K562 (cell line): Measurements from ENCODE around the gene SORCS2. TPM values are rescaled to one million over a fixed set of nuclear protein-coding genes. Genes with fewer than 3 reads are reported as not detected.

Experiments used
- ATAC-seq: fragments of 200-7000 bp; cut with Tn5 transposase; 3 replicates; pipeline ENCODE4 v1.9.1; 2020; ENCODE audit warnings: moderate library complexity
- BruUV-seq: library from RNA; stranded (reverse); fragments of 400-500 nt; replicated peaks from 2 replicates; lab custom pipeline; 2021; lab: Mats Ljungman, UMichigan
- CTCF ChIA-PET: fragments of 300-600 bp; formaldehyde crosslinking; extraction: SDS; loops from one replicate; lab custom pipeline; 2021; ENCODE audit warnings: low intra/inter-chr PET ratio; lab: Yijun Ruan, JAX
- POLR2A ChIA-PET: fragments of 300-600, 350-650 bp; sonication (Branson Sonifier 250); formaldehyde crosslinking; extraction: SDS; loops from one replicate; lab custom pipeline; 2021; ENCODE audit warnings: antibody characterized with exemption, inconsistent platforms; lab: Yijun Ruan, JAX
- DNase-seq, 4 experiments: peaks; one replicate each; pipeline versions ENCODE4 v3.0.0 to v3.0.0-alpha.2; 2011 to 2018; ENCODE audit warnings: low spot score in 3 of 4, mixed read lengths in 3 of 4; ENCODE audit errors: extremely low read depth in 1 of 4
- FAIRE-seq: peaks from 2 replicates; lab custom pipeline; 2011; peaks lifted over from hg19 to GRCh38; lab: Jason Lieb, UNC
- H2AFZ ChIP-seq: 2 replicates; pipeline ENCODE4 v1.6.0; 2011; ENCODE audit warnings: low read depth, low read length, control low read depth, inconsistent platforms
- H3K27ac ChIP-seq: fragments of 200-600 bp; 3 replicates; pipeline ENCODE4 v1.8.0; 2011; ENCODE audit warnings: low read depth, mild to moderate bottlenecking, control low read depth, inconsistent platforms, low read length, moderate library complexity, mixed read lengths; ENCODE audit errors: extremely low read depth
- H3K27me3 ChIP-seq, 2 experiments: fragments of 300-600 bp in 1 of 2; 2 replicates in 1 of 2; 3 replicates in 1 of 2; pipeline versions ENCODE4 v1.6.0 to v1.8.0; 2011; ENCODE audit warnings: inconsistent platforms in 2 of 2, low read length in 2 of 2, mild to moderate bottlenecking in 1 of 2, mixed read lengths in 1 of 2, moderate library complexity in 1 of 2; ENCODE audit not compliant: control insufficient read depth in 2 of 2, insufficient read depth in 2 of 2
- H3K36me3 ChIP-seq: fragments of 300-600 bp; 3 replicates; pipeline ENCODE4 v1.8.0; 2011; ENCODE audit warnings: mild to moderate bottlenecking, low read length, inconsistent platforms; ENCODE audit not compliant: control insufficient read depth, insufficient read depth
- H3K4me1 ChIP-seq, 2 experiments: fragments of 200-600 bp in 1 of 2; replicated peaks in 1 of 2; 2 replicates in 1 of 2; 3 replicates in 1 of 2; pipeline versions ENCODE4 v1.5.1 to v1.8.0; 2011; ENCODE audit warnings: inconsistent platforms in 2 of 2, low read length in 2 of 2, mild to moderate bottlenecking in 1 of 2, mixed read lengths in 1 of 2, moderate library complexity in 1 of 2; ENCODE audit not compliant: control insufficient read depth in 2 of 2, insufficient read depth in 2 of 2
- H3K4me2 ChIP-seq: 2 replicates; pipeline ENCODE4 v1.6.1; 2011; ENCODE audit warnings: low read length, control low read depth, inconsistent platforms, mixed read lengths; ENCODE audit not compliant: insufficient read depth
- H3K4me3 ChIP-seq: fragments of 200-600 bp; sonication (generic), shearing (Covaris generic); 2 replicates; pipeline ENCODE4 v1.5.1; 2016; ENCODE audit warnings: control low read depth, inconsistent platforms
- H3K79me2 ChIP-seq: fragments of 200-600 bp; 3 replicates; pipeline ENCODE4 v1.8.0; 2011; ENCODE audit warnings: low read length, inconsistent platforms; ENCODE audit not compliant: control insufficient read depth, insufficient read depth
- H3K9ac ChIP-seq, 2 experiments: 2 replicates each; pipeline versions ENCODE4 v1.6.0 to v1.6.1; 2011; ENCODE audit warnings: low read depth in 2 of 2, low read length in 2 of 2, control low read depth in 1 of 2, inconsistent platforms in 1 of 2, mild to moderate bottlenecking in 1 of 2, mixed read lengths in 1 of 2; ENCODE audit not compliant: insufficient read depth in 1 of 2
- H3K9me1 ChIP-seq: one replicate; pipeline ENCODE4 v1.6.0; 2011; ENCODE audit warnings: inconsistent platforms, mild to moderate bottlenecking, low read length, moderate library complexity; ENCODE audit not compliant: control insufficient read depth, insufficient read depth
- H3K9me3 ChIP-seq: replicated peaks from 2 replicates; pipeline ENCODE4 v1.5.1; 2011; ENCODE audit warnings: low read depth, low read length, inconsistent platforms; ENCODE audit not compliant: control insufficient read depth, insufficient read depth
- H4K20me1 ChIP-seq: replicated peaks from 2 replicates; pipeline ENCODE4 v1.6.1; 2011; ENCODE audit warnings: low read length, inconsistent platforms, mixed read lengths; ENCODE audit not compliant: control insufficient read depth, insufficient read depth
- ARNT ChIP-seq, 2 experiments: fragments of 450-650 bp; IDR thresholded peaks; 2 replicates each; pipeline ENCODE4 v1.6.1; 2016; ENCODE audit warnings: mild to moderate bottlenecking in 1 of 2
- ATF2 ChIP-seq: sonication (generic); formaldehyde crosslinking; IDR thresholded peaks from 2 replicates; pipeline ENCODE4 v1.8.1; 2022; ENCODE audit warnings: missing genetic modification reagents
- ESRRB ChIP-seq: fragments of 250-450 bp; sonication (Bioruptor Pico); IDR thresholded peaks from 2 replicates; pipeline ENCODE4 v1.5.0; 2020; ENCODE audit warnings: mild to moderate bottlenecking, moderate library complexity, borderline replicate concordance
- GTF2B ChIP-seq: IDR thresholded peaks from 2 replicates; pipeline ENCODE4 v1.6.1; 2011; ENCODE audit not compliant: insufficient read length; ENCODE audit errors: extremely low read depth
- IRF9 ChIP-seq: fragments of 450-650 bp; IDR thresholded peaks from 2 replicates; pipeline ENCODE4 v1.6.1; 2016; ENCODE audit warnings: missing biosample characterization, missing genetic modification characterization
- PRMT5 ChIP-seq: sonication (generic); formaldehyde crosslinking; IDR thresholded peaks from 2 replicates; pipeline ENCODE4 v1.5.0; 2020; ENCODE audit warnings: missing genetic modification reagents
- PRPF4 ChIP-seq: fragments of 200-400 bp; formaldehyde crosslinking; IDR thresholded peaks from one replicate; pipeline ENCODE4 v1.6.1; 2017; ENCODE audit warnings: low read length, low read depth, mild to moderate bottlenecking; ENCODE audit not compliant: insufficient read depth, poor library complexity, severe bottlenecking
- SMAD3 ChIP-seq: fragments of 450-650 bp; formaldehyde crosslinking; conservative IDR thresholded peaks from 2 replicates; pipeline ENCODE4 v1.4.0; 2020; ENCODE audit warnings: mild to moderate bottlenecking
- ZNF24 ChIP-seq: fragments of 450-650 bp; IDR thresholded peaks from 2 replicates; pipeline ENCODE4 v1.6.1; 2016
- WGBS: fragments of 100-300 bp; shearing (Covaris generic); methylation state at CpG from one replicate; pipeline ENCODE4 v1.1.6; 2016; ENCODE audit warnings: low coverage, mixed read lengths; ENCODE audit not compliant: insufficient coverage; ENCODE audit errors: missing lambda C conversion rate; 5-methylcytosine and 5-hydroxymethylcytosine counted together
- in situ Hi-C: fragments of 300-500 bp; cut with MboI; formaldehyde crosslinking; loops from 4 replicates; pipeline ENCODE4 v1.15.0; 2018; ENCODE audit warnings: inconsistent platforms, mixed read lengths
- intact Hi-C: fragments of 100-400 bp; cut with micrococcal nuclease; formaldehyde crosslinking; loops from 2 replicates; pipeline ENCODE4 v1.14.2; 2022
- polyA plus RNA-seq, 8 experiments: library from polyadenylated mRNA; depleted of rRNA in 4 of 8; stranded (reverse) in 5 of 8; unstranded in 3 of 8; fragments of >200 nt; fragmentation: Nextera tagmentation in 2 of 8; fragmentation: Illumina TruSeq in 1 of 8; extraction: Ambion mirVana in 2 of 8; extraction: Trizol in 1 of 8; gene quantifications; 2 replicates each; pipeline versions ENCODE4 v1.2.1 to v1.2.3, GENCODE V29; 2011 to 2014; ENCODE audit warnings: inconsistent platforms in 1 of 8, missing spikeins in 1 of 8
- total RNA-seq, 7 experiments: library from RNA; depleted of rRNA in 6 of 7; stranded (reverse); fragments of >200 nt in 6 of 7; fragmentation: Illumina TruSeq in 2 of 7; extraction: Trizol in 2 of 7; gene quantifications; 2 replicates each; pipeline versions ENCODE4 v1.2.1 to v1.2.3, GENCODE V29; 2011 to 2021; ENCODE audit warnings: low replicate concordance in 1 of 7

The SORCS2 gene
- total and polyA plus RNA-seq, 9 of the 15 experiments (the other 6 are each of a cell fraction or from before 2014, with no cell fraction given), result not detected

GRCh38 chr4:7160439-7160838 is 31.9 kb upstream of the SORCS2 start:
- TF ChIP-seq GTF2B (no peak), ZNF24 (peak; percentile 85), ARNT (IDR thresholded peaks at IDR 0.05) (no peak)
- TF ChIP-seq, all 486 proteins: peak for 1
- H3K27me3 ChIP-seq, result peaks cover 47 to 79% of the 10 kb centered on the region in 2 experiments; a peak in 4 of 5 replicates
- ATAC-seq (no peak), FAIRE-seq (no peak), DNase-seq (no peak)
- H3K9ac ChIP-seq, result no peak overlapping the region
- peaks cover 10 to 12% of the 10 kb centered on the region in 2 experiments; a peak in 3 of 5 replicates for H3K4me1 ChIP-seq
- in situ Hi-C loops (no loop called here), intact Hi-C loops (no loop called here)
- no peaks in the 10 kb centered on the region for H3K36me3 ChIP-seq
- no peak overlapping the region for H3K27ac ChIP-seq
- H2AFZ ChIP-seq, result no peak overlapping the region
- no TSS peak for BruUV-seq
- no peaks in the 10 kb centered on the region for H3K9me1 ChIP-seq
- 32% methylated on average over 11 of the region's 11 CpGs for WGBS
- H3K9me3 ChIP-seq, result no peaks in the 10 kb centered on the region
- ChIA-PET CTCF (no interaction called here), POLR2A (no interaction called here)
- H3K4me3 ChIP-seq, result no peak overlapping the region
- no peaks in the 10 kb centered on the region for H4K20me1 ChIP-seq
- H3K4me2 ChIP-seq, result no peak overlapping the region
- no peaks in the 10 kb centered on the region for H3K79me2 ChIP-seq

GRCh38 chr4:7160951-7161440 is 31.3 kb upstream of the SORCS2 start:
- Histone ChIP-seq H3K36me3 (no peaks in the 10 kb centered on the region), H3K79me2 (no peaks in the 10 kb centered on the region), H3K4me1 (peaks cover 6 to 7% of the 10 kb centered on the region in 2 experiments; a peak in 3 of 5 replicates), H3K27ac (no peak overlapping the region), H3K9me3 (no peaks in the 10 kb centered on the region), H3K4me2 (no peak overlapping the region), H2AFZ (no peak overlapping the region), H4K20me1 (no peaks in the 10 kb centered on the region), H3K27me3 (peaks cover 49 to 84% of the 10 kb centered on the region in 2 experiments; a peak in 4 of 5 replicates), H3K9ac (no peak overlapping the region), H3K9me1 (no peaks in the 10 kb centered on the region), H3K4me3 (no peak overlapping the region)
- no peak for DNase-seq
- POLR2A ChIA-PET, result interaction anchor here (1.0 kb wide), 1 partner anchor 9 kb away, joined by 4 read pairs; no protein-coding TSS in a partner anchor
- BruUV-seq, result no TSS peak
- in situ Hi-C loops (no loop called here), intact Hi-C loops (no loop called here)
- peak; percentile 17; the same call in 1 of the 3 replicates for ATAC-seq
- FAIRE-seq, result no peak
- CTCF ChIA-PET, result no interaction called here
- WGBS, result 7% methylated on average over 10 of the region's 10 CpGs
- TF ChIP-seq PRPF4 (no peak), PRMT5 (CRISPR knock-in tag) (no peak), GTF2B (no peak), IRF9 (tag) (no peak), ATF2 (no peak), SMAD3 (CRISPR knock-in tag) (no peak), ESRRB (no peak)
